ENCODE measurements around the gene FAM168B. TPM values are rescaled to one million over a fixed set of nuclear protein-coding genes. Genes with fewer than 3 reads are reported as not detected.

The FAM168B gene
- total RNA-seq, 4 donors from 2014 or later, result 56.4 to 108 (median 86.9) TPM

DNA sequence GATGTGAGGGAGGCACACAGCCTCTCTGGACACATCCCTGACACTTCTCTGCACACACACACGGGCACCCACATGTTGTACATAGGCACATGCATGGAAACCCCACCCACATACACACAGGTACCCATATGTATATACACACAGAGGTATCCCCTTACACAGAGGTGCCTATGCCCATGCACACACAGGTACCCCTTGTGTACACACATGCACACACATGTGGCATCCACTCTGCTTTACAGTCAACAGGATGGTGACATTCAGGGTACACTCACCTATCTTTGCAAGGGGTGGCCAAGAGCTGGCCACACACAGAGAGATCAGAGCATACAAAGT is 59.5 kb downstream of the FAM168B start:
- 44 to 50% methylated on average over 1 of the region's 1 CpG for WGBS, 2 donors
- intact Hi-C loops (cut with DNase I; ENCODE audit: low total_unique reads), result no loop called here
- TF ChIP-seq POLR2A (IDR thresholded peaks at IDR 0.05) (no peak), CTCF (IDR thresholded peaks at IDR 0.05) (no peak)
- H3K4me3 ChIP-seq (ENCODE audit: low read depth, poor library complexity, severe bottlenecking), result no peak overlapping the region
- no peak for DNase-seq (ENCODE audit: low spot score in 2 of 2)

DNA sequence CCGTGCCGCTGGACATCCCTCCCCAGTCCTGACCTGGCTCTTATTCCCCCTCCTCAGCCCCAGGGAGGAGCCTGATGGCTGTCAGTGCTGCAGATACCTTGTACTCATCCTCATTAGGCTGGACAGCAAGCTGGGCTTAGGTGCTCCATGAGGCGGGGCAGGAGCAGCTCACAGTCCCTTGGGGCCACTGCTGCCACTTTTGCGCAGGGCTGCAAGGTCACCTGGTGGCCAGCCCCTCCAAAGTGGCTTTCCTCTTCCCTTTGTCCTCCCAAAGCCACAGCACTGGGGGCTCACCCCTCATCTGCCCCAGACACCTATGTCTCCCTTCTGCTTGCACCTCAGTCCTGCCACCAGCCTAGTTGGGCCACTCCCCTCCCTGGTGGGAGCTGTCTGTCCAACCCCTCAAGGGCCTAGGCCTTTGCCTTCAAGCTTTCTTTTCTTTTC is 60.8 kb downstream of the FAM168B start:
- TF ChIP-seq CTCF (IDR thresholded peaks at IDR 0.05) (no peak), POLR2A (IDR thresholded peaks at IDR 0.05) (no peak)
- intact Hi-C loops (cut with DNase I; ENCODE audit: low total_unique reads), result no loop called here
- DNase-seq (ENCODE audit: low spot score in 2 of 2), result peak in 1 of 2 donors; percentile 68
- 94 to 96% methylated on average over 4 of the region's 4 CpGs for WGBS, 2 donors
- no peak overlapping the region for H3K4me3 ChIP-seq (ENCODE audit: low read depth, poor library complexity, severe bottlenecking)

- no peak overlapping the region for H3K4me3 ChIP-seq (ENCODE audit: low read depth, poor library complexity, severe bottlenecking)
- no peak for TF ChIP-seq CTCF (IDR thresholded peaks at IDR 0.05)
- TF ChIP-seq POLR2A (IDR thresholded peaks at IDR 0.05), result no peak
- DNase-seq (ENCODE audit: low spot score in 2 of 2), result peak in 1 of 2 donors; percentile 82
- 76 to 90% methylated on average over 6 to 8 of the region's 9 CpGs for WGBS, 2 donors
- intact Hi-C loops (cut with DNase I; ENCODE audit: low total_unique reads), result no loop called here
Observed at GRCh38 chr2:131031875-131032274, 61.4 kb downstream of the FAM168B start.

DNA sequence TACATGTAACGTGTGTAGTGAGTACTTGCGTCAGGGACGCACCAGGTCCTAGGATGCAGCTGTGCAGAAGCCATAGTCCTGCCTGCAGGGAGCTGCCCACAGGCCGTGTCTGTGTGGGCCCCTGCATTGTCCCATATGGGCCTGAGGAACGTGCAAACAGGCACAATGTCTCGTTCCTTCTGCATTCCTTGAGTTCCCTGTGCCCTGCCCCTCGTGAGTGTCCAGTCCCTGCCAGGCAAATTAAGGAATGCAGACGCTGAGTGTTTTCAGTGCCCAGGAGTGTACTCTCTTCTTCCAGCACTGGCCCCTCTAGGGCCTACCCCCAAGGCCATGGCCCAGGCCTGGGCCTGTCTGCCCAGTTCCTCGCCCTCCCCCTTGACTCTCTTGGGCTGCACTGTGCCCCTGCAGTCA is 61.8 kb downstream of the FAM168B start:
- intact Hi-C loops (cut with DNase I; ENCODE audit: low total_unique reads), result no loop called here
- H3K4me3 ChIP-seq (ENCODE audit: low read depth, poor library complexity, severe bottlenecking), result no peak overlapping the region
- peak in 1 of 2 donors; percentile 67 for DNase-seq (ENCODE audit: low spot score in 2 of 2)
- 77 to 88% methylated on average over 9 of the region's 9 CpGs for WGBS, 2 donors
- TF ChIP-seq CTCF (IDR thresholded peaks at IDR 0.05), result no peak
- no peak for TF ChIP-seq POLR2A (IDR thresholded peaks at IDR 0.05)

DNA sequence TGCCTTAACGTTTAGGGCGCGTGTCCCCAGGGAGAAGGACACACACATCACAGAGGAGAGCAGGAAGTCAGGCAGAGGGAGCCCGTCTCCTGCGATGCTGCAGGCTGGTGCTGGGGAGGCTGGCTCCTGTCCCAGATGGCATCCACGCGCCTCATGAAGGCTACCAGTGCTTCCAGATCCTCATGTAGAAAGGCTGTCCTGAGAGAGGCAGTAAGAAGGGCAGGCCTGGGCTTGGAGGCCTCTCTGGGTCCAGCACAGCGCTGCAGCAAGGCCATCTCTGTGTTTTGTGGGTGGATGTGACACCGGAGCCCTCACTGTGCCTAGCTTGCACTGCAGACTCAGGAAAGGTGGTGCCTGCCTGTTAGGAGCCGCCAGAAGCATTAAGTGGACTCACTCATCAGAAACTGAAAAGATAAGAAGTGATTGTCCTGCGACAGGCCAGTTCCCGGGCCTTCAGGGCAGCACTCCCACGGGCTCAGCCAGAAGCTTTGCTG is 62.7 kb downstream of the FAM168B start:
- H3K4me3 ChIP-seq (ENCODE audit: low read depth, poor library complexity, severe bottlenecking), result no peak overlapping the region
- intact Hi-C loops (cut with DNase I; ENCODE audit: low total_unique reads), result no loop called here
- 66 to 74% methylated on average over 13 of the region's 13 CpGs for WGBS, 2 donors
- TF ChIP-seq POLR2A (IDR thresholded peaks at IDR 0.05) (no peak), CTCF (IDR thresholded peaks at IDR 0.05) (no peak)
- DNase-seq (ENCODE audit: low spot score in 2 of 2), result peak in 1 of 2 donors; percentile 73

GRCh38 chr2:131029812-131030211 is 63.4 kb downstream of the FAM168B start:
- intact Hi-C loops (cut with DNase I; ENCODE audit: low total_unique reads), result no loop called here
- 79 to 86% methylated on average over 5 to 8 of the region's 8 CpGs for WGBS, 2 donors
- DNase-seq (ENCODE audit: low spot score in 2 of 2), result peak in 1 of 2 donors; percentile 76
- H3K4me3 ChIP-seq (ENCODE audit: low read depth, poor library complexity, severe bottlenecking), result no peak overlapping the region
- TF ChIP-seq POLR2A (IDR thresholded peaks at IDR 0.05), result no peak
- no peak for TF ChIP-seq CTCF (IDR thresholded peaks at IDR 0.05)
